ENCODE measurements around the gene LSM14B.

The LSM14B gene

DNA sequence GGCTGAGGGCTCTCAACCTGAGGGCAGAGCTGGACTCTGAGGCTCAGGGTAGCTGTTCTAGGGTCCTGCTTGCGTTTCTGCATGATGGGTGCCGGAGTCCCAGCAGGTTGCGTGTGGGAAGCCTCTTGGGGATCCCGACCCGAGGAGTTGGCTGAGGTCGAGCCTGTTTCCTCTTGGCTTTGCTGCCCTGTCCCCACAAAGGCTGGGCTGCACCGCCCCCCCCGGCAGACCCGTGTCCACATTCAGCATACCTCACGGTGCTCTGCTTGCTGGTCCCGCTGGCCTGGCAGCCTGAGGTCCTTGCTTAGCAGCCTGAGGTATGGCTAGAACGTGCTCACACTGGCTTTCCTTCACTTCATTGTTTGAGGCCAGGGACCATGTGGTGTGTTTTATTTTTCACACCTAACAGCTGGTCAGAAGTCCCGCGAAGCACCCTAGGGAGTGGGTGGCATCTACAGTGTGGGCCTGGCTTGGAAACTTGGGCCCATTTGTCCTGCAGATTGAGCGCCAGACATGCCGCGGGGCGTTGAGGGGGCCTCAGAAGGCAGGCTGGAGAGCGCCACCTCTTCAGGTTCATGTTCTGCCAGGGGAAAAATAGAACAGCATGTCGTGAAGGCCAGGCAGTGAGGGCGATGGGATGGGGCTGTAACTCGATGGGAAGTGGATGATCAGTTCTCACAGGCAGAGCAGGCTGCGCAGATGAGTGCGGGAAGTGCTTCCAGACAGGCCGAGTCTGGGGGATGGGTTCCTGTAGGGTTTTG is 9.5 kb downstream of the LSM14B start:
- in situ Hi-C loops (cut with MboI; ENCODE audit: low sequenced_read_pairs), result no loop called here

- in situ Hi-C loops (cut with MboI; ENCODE audit: low sequenced_read_pairs), result no loop called here
Measured at GRCh38 chr20:62132421-62132820, 10.1 kb downstream of the LSM14B start.

GRCh38 chr20:62133051-62133845 is 11.0 kb downstream of the LSM14B start:
- in situ Hi-C loops (cut with MboI; ENCODE audit: low sequenced_read_pairs), result no loop called here

- in situ Hi-C loops (cut with MboI; ENCODE audit: low sequenced_read_pairs), result no loop called here
Measured at GRCh38 chr20:62133864-62134263, 11.6 kb downstream of the LSM14B start.

GRCh38 chr20:62134735-62135231 is 12.5 kb downstream of the LSM14B start:
- in situ Hi-C loops (cut with MboI; ENCODE audit: low sequenced_read_pairs), result no loop called here

- in situ Hi-C loops (cut with MboI; ENCODE audit: low sequenced_read_pairs), result no loop called here
Measured at GRCh38 chr20:62135573-62136266, 13.4 kb downstream of the LSM14B start.

GRCh38 chr20:62136283-62137091 is 14.2 kb downstream of the LSM14B start:
- in situ Hi-C loops (cut with MboI; ENCODE audit: low sequenced_read_pairs), result no loop called here

- in situ Hi-C loops (cut with MboI; ENCODE audit: low sequenced_read_pairs), result no loop called here
Measured at GRCh38 chr20:62137092-62137384, 14.8 kb downstream of the LSM14B start.

GRCh38 chr20:62137478-62138203 is 15.4 kb downstream of the LSM14B start:
- in situ Hi-C loops (cut with MboI; ENCODE audit: low sequenced_read_pairs), result no loop called here

GRCh38 chr20:62138204-62138543 is 15.9 kb downstream of the LSM14B start:
- in situ Hi-C loops (cut with MboI; ENCODE audit: low sequenced_read_pairs), result no loop called here

GRCh38 chr20:62138912-62139311 is 16.6 kb downstream of the LSM14B start:
- in situ Hi-C loops (cut with MboI; ENCODE audit: low sequenced_read_pairs), result no loop called here

- in situ Hi-C loops (cut with MboI; ENCODE audit: low sequenced_read_pairs), result no loop called here
Measured at GRCh38 chr20:62139636-62140035, 17.4 kb downstream of the LSM14B start.

DNA sequence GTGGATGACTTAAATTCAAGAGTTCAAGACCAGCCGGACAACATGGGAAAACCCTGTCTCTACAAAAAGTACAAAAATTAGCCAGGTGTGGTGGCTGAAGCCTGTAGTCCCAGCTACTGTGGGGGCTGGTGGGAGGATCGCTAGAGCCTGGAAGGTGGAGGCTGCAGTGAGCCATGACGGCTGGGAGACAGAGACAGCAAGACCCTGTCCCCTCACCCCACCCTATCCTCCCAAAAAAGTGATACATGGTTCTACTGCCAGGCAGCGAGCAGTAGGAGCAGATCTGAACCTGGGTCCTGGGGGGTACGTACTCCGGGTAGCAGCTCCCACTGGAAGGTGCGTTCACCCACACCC is 18.7 kb downstream of the LSM14B start:
- in situ Hi-C loops (cut with MboI; ENCODE audit: low sequenced_read_pairs), result no loop called here

- in situ Hi-C loops (cut with MboI; ENCODE audit: low sequenced_read_pairs), result no loop called here
Measured at GRCh38 chr20:62141397-62142251, 19.3 kb downstream of the LSM14B start.

GRCh38 chr20:62142252-62143080 is 20.2 kb downstream of the LSM14B start:
- in situ Hi-C loops (cut with MboI; ENCODE audit: low sequenced_read_pairs), result no loop called here

DNA sequence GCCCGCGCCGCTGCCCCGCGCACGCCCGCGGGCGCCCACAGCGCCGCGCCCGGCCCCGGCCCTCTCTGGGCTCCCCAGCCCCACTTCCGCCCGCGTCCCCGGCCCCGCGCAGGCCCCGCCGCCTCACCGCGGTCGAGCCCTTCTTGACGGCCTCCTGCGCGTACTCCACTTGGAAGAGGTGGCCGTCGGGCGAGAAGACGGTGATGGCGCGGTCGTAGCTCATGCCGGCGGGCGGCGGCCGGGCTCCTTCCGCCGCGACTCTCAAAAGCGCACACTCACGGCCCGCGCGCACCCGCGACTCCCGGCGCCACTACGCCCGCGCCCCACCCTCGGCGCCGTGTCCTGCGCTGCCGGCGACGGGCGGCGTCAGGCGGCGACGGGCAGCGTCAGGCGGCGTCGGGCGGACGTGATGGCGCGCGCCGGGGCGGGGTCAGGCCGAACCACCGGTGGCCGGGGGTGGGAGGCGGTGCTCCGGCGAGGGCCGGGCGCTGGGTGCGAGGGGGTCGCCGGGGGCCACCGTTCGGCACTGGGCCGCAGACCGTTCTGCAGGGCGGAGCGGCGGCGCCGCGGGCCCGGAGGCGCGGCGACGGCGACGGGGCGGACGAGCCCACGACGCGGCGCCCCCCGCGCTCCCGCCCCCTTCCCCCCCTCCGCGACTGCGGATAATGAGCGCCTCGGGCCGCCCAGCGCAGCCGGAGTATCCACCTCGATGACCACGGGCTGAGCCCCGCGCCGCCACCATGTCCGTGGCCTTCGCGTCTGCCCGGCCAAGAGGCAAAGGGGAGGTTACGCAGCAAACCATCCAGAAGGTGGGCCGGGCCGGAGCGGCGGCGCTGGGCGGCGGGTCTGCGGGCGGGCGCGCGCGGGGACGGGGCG is 21.0 kb downstream of the LSM14B start, which contains the start of the genes PSMA7 and SS18L1:
PSMA7 (minus strand) TSS at position 314 of the 876 bp plus-strand sequence; CDS start at position 223, 91 bp downstream.
SS18L1 (plus strand) TSS at position 689 of the 876 bp plus-strand sequence; CDS start at position 741, 52 bp downstream.
- in situ Hi-C loops (cut with MboI; ENCODE audit: low sequenced_read_pairs), result no loop called here

Measured in HL-60/S4 treated with retinoic acid at 250 ng/mL for 4 days and 3 days (cell line).